Activated naive CD8-positive, alpha-beta T cell (primary cell): Measurements from ENCODE around the gene C1QTNF7.

Source experiments
- H3K27ac Mint-ChIP-seq: one replicate; pipeline ENCODE4 v1.8.0; 2021; ENCODE audit warnings: mixed read lengths
- H3K27me3 Mint-ChIP-seq: one replicate; pipeline ENCODE4 v1.8.0; 2021; ENCODE audit warnings: mixed read lengths
- H3K36me3 Mint-ChIP-seq: one replicate; pipeline ENCODE4 v1.8.0; 2021; ENCODE audit warnings: mixed read lengths
- H3K4me1 Mint-ChIP-seq: one replicate; pipeline ENCODE4 v1.8.0; 2021; ENCODE audit warnings: low read depth, mixed read lengths
- H3K4me3 Mint-ChIP-seq: one replicate; pipeline ENCODE4 v1.8.0; 2021; ENCODE audit warnings: mild to moderate bottlenecking, mixed read lengths
- H3K9me3 Mint-ChIP-seq: one replicate; pipeline ENCODE4 v1.8.0; 2021; ENCODE audit warnings: low read depth, mixed read lengths

C1QTNF7 gene

GRCh38 chr4:15427161-15427560 lies 672 bp upstream of the C1QTNF7 start:
- Mint-ChIP-seq H3K4me3 (no peak overlapping the region), H3K9me3 (peaks cover 5% of the 10 kb centered on the region), H3K4me1 (no peaks in the 10 kb centered on the region), H3K27me3 (no peaks in the 10 kb centered on the region), H3K36me3 (peaks cover 5% of the 10 kb centered on the region), H3K27ac (no peak overlapping the region)

GRCh38 chr4:15428611-15429010 lies 778 bp downstream of the C1QTNF7 start:
- H3K4me3 Mint-ChIP-seq: no peak overlapping the region
- peaks cover 5% of the 10 kb centered on the region for H3K9me3 Mint-ChIP-seq
- H3K27ac Mint-ChIP-seq: no peak overlapping the region
- H3K36me3 Mint-ChIP-seq: peaks cover 5% of the 10 kb centered on the region
- no peaks in the 10 kb centered on the region for H3K27me3 Mint-ChIP-seq
- H3K4me1 Mint-ChIP-seq: no peaks in the 10 kb centered on the region

GRCh38 chr4:15434091-15434490 lies 6.3 kb downstream of the C1QTNF7 start:
- peaks cover 7% of the 10 kb centered on the region for H3K36me3 Mint-ChIP-seq
- no peaks in the 10 kb centered on the region for H3K4me1 Mint-ChIP-seq
- H3K9me3 Mint-ChIP-seq: peaks cover 5% of the 10 kb centered on the region
- no peaks in the 10 kb centered on the region for H3K27me3 Mint-ChIP-seq
- H3K4me3 Mint-ChIP-seq: no peak overlapping the region
- no peak overlapping the region for H3K27ac Mint-ChIP-seq

- H3K27ac Mint-ChIP-seq: no peak overlapping the region
- no peaks in the 10 kb centered on the region for H3K27me3 Mint-ChIP-seq
- no peaks in the 10 kb centered on the region for H3K4me1 Mint-ChIP-seq
- peaks cover 5% of the 10 kb centered on the region for H3K9me3 Mint-ChIP-seq
- H3K36me3 Mint-ChIP-seq: peaks cover 5% of the 10 kb centered on the region
- no peak overlapping the region for H3K4me3 Mint-ChIP-seq
These were observed 6.8 kb downstream of the C1QTNF7 start for GRCh38 chr4:15434676-15435075.

GRCh38 chr4:15436513-15436912 lies 8.7 kb downstream of the C1QTNF7 start:
- no peaks in the 10 kb centered on the region for H3K4me1 Mint-ChIP-seq
- peaks cover 5% of the 10 kb centered on the region for H3K36me3 Mint-ChIP-seq
- no peak overlapping the region for H3K4me3 Mint-ChIP-seq
- H3K27me3 Mint-ChIP-seq: no peaks in the 10 kb centered on the region
- H3K9me3 Mint-ChIP-seq: peaks cover 5% of the 10 kb centered on the region
- H3K27ac Mint-ChIP-seq: no peak overlapping the region

DNA sequence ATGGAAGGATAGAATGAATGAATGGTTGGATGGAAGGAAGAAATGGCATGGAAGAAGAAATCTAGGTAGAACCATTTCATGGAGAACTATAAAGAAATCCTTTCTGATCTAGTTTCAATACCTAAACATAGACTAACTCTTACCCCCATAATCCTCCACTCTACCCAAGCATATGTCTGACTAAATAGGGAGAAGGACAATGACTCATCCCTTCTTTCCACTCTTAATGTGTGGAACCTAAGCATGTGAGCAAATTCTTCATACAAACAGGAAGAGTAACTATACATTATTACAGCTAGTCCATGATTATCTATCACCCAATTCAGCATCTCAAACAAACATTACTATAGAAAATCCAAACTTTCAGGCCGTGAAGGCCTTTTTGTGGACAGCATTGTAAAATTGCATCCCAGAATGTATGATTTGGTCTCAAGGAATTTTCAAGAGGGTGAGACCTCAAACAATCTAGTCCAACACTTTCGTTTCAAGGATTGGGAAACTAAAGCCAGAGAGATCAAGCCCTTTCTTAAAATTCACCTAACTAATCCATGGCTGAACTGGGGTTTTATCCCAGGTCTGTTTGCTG lies 11.2 kb downstream of the C1QTNF7 start:
- no peaks in the 10 kb centered on the region for H3K9me3 Mint-ChIP-seq
- no peak overlapping the region for H3K27ac Mint-ChIP-seq
- H3K36me3 Mint-ChIP-seq: peaks cover 4% of the 10 kb centered on the region
- no peaks in the 10 kb centered on the region for H3K27me3 Mint-ChIP-seq
- H3K4me3 Mint-ChIP-seq: no peak overlapping the region
- no peaks in the 10 kb centered on the region for H3K4me1 Mint-ChIP-seq

DNA sequence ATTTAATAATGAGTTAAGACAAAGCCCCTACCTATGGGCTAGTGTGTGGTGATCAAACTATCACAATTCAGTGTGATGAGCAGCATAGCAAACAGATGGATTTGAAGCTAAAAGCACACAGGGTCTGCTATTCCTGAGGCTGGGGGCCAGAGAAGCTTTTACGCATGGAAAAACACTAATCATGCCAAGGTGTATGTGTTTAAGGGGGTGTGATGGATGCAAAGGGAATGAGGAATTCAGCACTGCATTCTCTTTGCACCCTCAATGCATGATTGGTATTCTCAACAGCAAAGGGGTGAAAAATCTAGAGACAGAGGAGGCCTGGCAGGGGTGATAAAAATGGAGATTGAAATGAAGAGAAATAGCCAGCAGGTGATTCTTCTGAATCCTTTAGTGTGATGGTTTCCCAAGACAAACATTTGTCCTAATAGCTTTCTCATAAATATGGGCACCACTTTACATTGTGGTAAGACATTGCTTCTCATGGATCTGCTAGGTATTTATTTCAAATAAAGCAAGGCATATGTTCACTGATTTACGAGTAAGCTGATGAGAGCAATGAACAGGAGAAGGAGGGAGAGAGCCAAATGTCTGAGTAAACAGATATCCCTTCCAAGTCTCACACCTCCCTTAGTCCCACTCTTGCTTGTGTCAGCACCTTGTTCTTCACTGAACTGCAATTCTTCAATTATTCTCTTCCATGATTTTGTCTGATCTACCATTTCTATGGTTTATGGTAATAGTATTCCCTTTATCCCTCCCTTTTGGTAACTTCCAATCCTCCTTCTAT lies 15.7 kb downstream of the C1QTNF7 start:
- H3K36me3 Mint-ChIP-seq: peaks cover 5% of the 10 kb centered on the region
- H3K9me3 Mint-ChIP-seq: no peaks in the 10 kb centered on the region
- H3K4me3 Mint-ChIP-seq: no peak overlapping the region
- H3K27ac Mint-ChIP-seq: no peak overlapping the region
- no peaks in the 10 kb centered on the region for H3K27me3 Mint-ChIP-seq
- H3K4me1 Mint-ChIP-seq: peaks cover 6% of the 10 kb centered on the region

GRCh38 chr4:15444276-15444675 lies 16.4 kb downstream of the C1QTNF7 start:
- peaks cover 6% of the 10 kb centered on the region for H3K4me1 Mint-ChIP-seq
- no peaks in the 10 kb centered on the region for H3K27me3 Mint-ChIP-seq
- H3K9me3 Mint-ChIP-seq: no peaks in the 10 kb centered on the region
- H3K4me3 Mint-ChIP-seq: no peak overlapping the region
- H3K27ac Mint-ChIP-seq: no peak overlapping the region
- peaks cover 5% of the 10 kb centered on the region for H3K36me3 Mint-ChIP-seq

GRCh38 chr4:15444879-15445547 lies 17.2 kb downstream of the C1QTNF7 start:
- Mint-ChIP-seq H3K36me3 (peaks cover 5% of the 10 kb centered on the region), H3K4me3 (no peak overlapping the region), H3K9me3 (no peaks in the 10 kb centered on the region), H3K27ac (no peak overlapping the region), H3K27me3 (no peaks in the 10 kb centered on the region), H3K4me1 (peaks cover 6% of the 10 kb centered on the region)

- H3K4me3 Mint-ChIP-seq: no peak overlapping the region
- H3K9me3 Mint-ChIP-seq: no peaks in the 10 kb centered on the region
- H3K4me1 Mint-ChIP-seq: peaks cover 3% of the 10 kb centered on the region
- peaks cover 3% of the 10 kb centered on the region for H3K36me3 Mint-ChIP-seq
- no peaks in the 10 kb centered on the region for H3K27me3 Mint-ChIP-seq
- no peak overlapping the region for H3K27ac Mint-ChIP-seq
These were observed 23.5 kb downstream of the C1QTNF7 start for GRCh38 chr4:15451181-15451865.

GRCh38 chr4:15451866-15452765 lies 24.3 kb downstream of the C1QTNF7 start:
- peaks cover under 1% of the 10 kb centered on the region for H3K36me3 Mint-ChIP-seq
- H3K27me3 Mint-ChIP-seq: no peaks in the 10 kb centered on the region
- no peaks in the 10 kb centered on the region for H3K9me3 Mint-ChIP-seq
- peaks cover 3% of the 10 kb centered on the region for H3K4me1 Mint-ChIP-seq
- no peak overlapping the region for H3K4me3 Mint-ChIP-seq
- no peak overlapping the region for H3K27ac Mint-ChIP-seq

DNA sequence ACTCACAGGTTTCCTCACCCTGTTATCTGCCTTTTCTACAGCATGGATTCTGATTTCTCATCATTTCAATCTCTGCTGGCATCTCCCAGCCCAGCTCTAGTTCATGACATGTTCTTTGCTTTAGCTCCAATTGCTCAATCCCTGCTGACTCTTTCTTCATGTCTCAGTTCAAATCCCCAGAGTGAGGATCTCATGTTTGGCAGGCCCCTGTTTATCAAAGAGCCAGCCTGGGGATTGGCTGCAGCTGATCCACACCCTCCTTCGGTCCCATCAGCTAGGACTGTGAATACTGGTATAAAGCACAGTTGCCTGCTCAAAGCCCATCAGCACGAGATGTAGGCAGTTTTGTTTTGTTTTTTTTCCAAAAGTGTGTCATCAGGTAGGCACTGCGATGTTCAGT lies 27.5 kb downstream of the C1QTNF7 start:
- H3K4me1 Mint-ChIP-seq: peaks cover 5% of the 10 kb centered on the region
- H3K9me3 Mint-ChIP-seq: no peaks in the 10 kb centered on the region
- no peaks in the 10 kb centered on the region for H3K27me3 Mint-ChIP-seq
- no peak overlapping the region for H3K4me3 Mint-ChIP-seq
- H3K27ac Mint-ChIP-seq: no peak overlapping the region
- H3K36me3 Mint-ChIP-seq: no peaks in the 10 kb centered on the region

- Mint-ChIP-seq H3K4me1 (peaks cover 3% of the 10 kb centered on the region), H3K4me3 (no peak overlapping the region), H3K9me3 (no peaks in the 10 kb centered on the region), H3K27ac (no peak overlapping the region), H3K36me3 (no peaks in the 10 kb centered on the region), H3K27me3 (no peaks in the 10 kb centered on the region)
These were observed 29.8 kb downstream of the C1QTNF7 start for GRCh38 chr4:15457406-15458201.

DNA sequence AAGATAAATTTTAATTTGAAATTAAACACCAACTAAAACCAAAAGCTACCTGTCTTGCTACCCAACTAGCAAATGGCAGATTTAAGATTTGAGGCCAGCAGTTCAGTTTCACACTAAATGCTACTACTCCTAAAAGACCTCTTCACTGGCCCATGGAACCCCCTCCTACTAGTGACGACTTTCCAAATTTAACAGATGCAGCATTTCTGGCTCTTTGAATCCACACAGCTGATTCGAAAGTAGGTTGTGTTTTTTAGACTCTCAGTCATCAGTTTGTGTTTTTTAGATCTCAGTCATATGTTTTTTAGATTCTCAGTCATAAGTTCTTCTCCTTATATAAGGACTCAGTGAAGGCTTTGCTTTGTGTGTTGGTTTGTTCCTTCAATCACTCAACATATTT lies 30.8 kb downstream of the C1QTNF7 start:
- Mint-ChIP-seq H3K27ac (no peak overlapping the region), H3K9me3 (no peaks in the 10 kb centered on the region), H3K4me3 (no peak overlapping the region), H3K27me3 (no peaks in the 10 kb centered on the region), H3K4me1 (peaks cover 3% of the 10 kb centered on the region), H3K36me3 (no peaks in the 10 kb centered on the region)
